NCI-H146 treated with DMSO at 0.1 percent for 48 hours (cell line): ENCODE data around the gene WDR64.
A peak's percentile ranks its signal among the peaks of the same experiment; 100 is the strongest.

ENCODE experiments used
- DNase-seq: peaks from one replicate; lab custom pipeline; 2025; ENCODE audit not compliant: unreplicated experiment; lab: John Stamatoyannopoulos, UW

WDR64 gene

GRCh38 chr1:241652012-241652411 is at the start of gene WDR64:
WDR64 (plus strand) TSS chr1:241652281; CDS start chr1:241652485, 204 bp downstream.
- no peak for DNase-seq

- no peak for DNase-seq
Measured at GRCh38 chr1:241603731-241604245, 48.3 kb upstream of the WDR64 start.

- no peak for DNase-seq
Measured at GRCh38 chr1:241605146-241605805, 46.8 kb upstream of the WDR64 start.

- DNase-seq = no peak
Measured at GRCh38 chr1:241606544-241606943, 45.5 kb upstream of the WDR64 start.

GRCh38 chr1:241607497-241607896 is 44.6 kb upstream of the WDR64 start:
- no peak for DNase-seq

GRCh38 chr1:241608379-241609033 is 43.6 kb upstream of the WDR64 start:
- no peak for DNase-seq

GRCh38 chr1:241610056-241610815 is 41.8 kb upstream of the WDR64 start:
- DNase-seq = peak; percentile 90

- peak; percentile 45 for DNase-seq
Measured at GRCh38 chr1:241611063-241611462, 41.0 kb upstream of the WDR64 start.

- no peak for DNase-seq
Measured at GRCh38 chr1:241611736-241612135, 40.3 kb upstream of the WDR64 start.

GRCh38 chr1:241612533-241613477 is 39.3 kb upstream of the WDR64 start:
- no peak for DNase-seq

- no peak for DNase-seq
Measured at GRCh38 chr1:241614144-241614543, 37.9 kb upstream of the WDR64 start.

GRCh38 chr1:241614572-241614971 is 37.5 kb upstream of the WDR64 start:
- DNase-seq = no peak

- DNase-seq = no peak
Measured at GRCh38 chr1:241615043-241615974, 36.8 kb upstream of the WDR64 start.

GRCh38 chr1:241617426-241617825 is 34.7 kb upstream of the WDR64 start:
- no peak for DNase-seq

- DNase-seq = no peak
Measured at GRCh38 chr1:241622669-241623068, 29.4 kb upstream of the WDR64 start.

- DNase-seq = no peak
Measured at GRCh38 chr1:241624935-241625334, 27.1 kb upstream of the WDR64 start.

- peak; percentile 24 for DNase-seq
Measured at GRCh38 chr1:241627453-241628259, 24.4 kb upstream of the WDR64 start.

- no peak for DNase-seq
Measured at GRCh38 chr1:241630005-241630404, 22.1 kb upstream of the WDR64 start.

- no peak for DNase-seq
Measured at GRCh38 chr1:241630476-241630875, 21.6 kb upstream of the WDR64 start.
